Measurements from ENCODE around the gene UGT1A9.
"Not testable (repeated sequence)": the region's sequence is repeated elsewhere in the genome, so short reads cannot be mapped to it uniquely, and the experiment has no call there.

- not testable (repeated sequence) for TF ChIP-seq EZH2 (IDR thresholded peaks at IDR 0.05; ENCODE audit: borderline replicate concordance, insufficient read depth, low read length, poor library complexity, severe bottlenecking); POLR2AphosphoS5 (IDR thresholded peaks at IDR 0.05); MXI1 (conservative IDR thresholded peaks at IDR 0.05; ENCODE audit: poor library complexity, severe bottlenecking); RAD21 (conservative IDR thresholded peaks at IDR 0.05); EP300 (conservative IDR thresholded peaks at IDR 0.05; ENCODE audit: poor library complexity, severe bottlenecking)
- TF ChIP-seq, protein P1, sequence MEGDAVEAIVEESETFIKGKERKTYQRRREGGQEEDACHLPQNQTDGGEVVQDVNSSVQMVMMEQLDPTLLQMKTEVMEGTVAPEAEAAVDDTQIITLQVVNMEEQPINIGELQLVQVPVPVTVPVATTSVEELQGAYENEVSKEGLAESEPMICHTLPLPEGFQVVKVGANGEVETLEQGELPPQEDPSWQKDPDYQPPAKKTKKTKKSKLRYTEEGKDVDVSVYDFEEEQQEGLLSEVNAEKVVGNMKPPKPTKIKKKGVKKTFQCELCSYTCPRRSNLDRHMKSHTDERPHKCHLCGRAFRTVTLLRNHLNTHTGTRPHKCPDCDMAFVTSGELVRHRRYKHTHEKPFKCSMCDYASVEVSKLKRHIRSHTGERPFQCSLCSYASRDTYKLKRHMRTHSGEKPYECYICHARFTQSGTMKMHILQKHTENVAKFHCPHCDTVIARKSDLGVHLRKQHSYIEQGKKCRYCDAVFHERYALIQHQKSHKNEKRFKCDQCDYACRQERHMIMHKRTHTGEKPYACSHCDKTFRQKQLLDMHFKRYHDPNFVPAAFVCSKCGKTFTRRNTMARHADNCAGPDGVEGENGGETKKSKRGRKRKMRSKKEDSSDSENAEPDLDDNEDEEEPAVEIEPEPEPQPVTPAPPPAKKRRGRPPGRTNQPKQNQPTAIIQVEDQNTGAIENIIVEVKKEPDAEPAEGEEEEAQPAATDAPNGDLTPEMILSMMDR (IDR thresholded peaks at IDR 0.05; ENCODE audit: poor library complexity, severe bottlenecking), result not testable (repeated sequence)
- TF ChIP-seq, protein P2, sequence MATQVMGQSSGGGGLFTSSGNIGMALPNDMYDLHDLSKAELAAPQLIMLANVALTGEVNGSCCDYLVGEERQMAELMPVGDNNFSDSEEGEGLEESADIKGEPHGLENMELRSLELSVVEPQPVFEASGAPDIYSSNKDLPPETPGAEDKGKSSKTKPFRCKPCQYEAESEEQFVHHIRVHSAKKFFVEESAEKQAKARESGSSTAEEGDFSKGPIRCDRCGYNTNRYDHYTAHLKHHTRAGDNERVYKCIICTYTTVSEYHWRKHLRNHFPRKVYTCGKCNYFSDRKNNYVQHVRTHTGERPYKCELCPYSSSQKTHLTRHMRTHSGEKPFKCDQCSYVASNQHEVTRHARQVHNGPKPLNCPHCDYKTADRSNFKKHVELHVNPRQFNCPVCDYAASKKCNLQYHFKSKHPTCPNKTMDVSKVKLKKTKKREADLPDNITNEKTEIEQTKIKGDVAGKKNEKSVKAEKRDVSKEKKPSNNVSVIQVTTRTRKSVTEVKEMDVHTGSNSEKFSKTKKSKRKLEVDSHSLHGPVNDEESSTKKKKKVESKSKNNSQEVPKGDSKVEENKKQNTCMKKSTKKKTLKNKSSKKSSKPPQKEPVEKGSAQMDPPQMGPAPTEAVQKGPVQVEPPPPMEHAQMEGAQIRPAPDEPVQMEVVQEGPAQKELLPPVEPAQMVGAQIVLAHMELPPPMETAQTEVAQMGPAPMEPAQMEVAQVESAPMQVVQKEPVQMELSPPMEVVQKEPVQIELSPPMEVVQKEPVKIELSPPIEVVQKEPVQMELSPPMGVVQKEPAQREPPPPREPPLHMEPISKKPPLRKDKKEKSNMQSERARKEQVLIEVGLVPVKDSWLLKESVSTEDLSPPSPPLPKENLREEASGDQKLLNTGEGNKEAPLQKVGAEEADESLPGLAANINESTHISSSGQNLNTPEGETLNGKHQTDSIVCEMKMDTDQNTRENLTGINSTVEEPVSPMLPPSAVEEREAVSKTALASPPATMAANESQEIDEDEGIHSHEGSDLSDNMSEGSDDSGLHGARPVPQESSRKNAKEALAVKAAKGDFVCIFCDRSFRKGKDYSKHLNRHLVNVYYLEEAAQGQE (IDR thresholded peaks at IDR 0.05; ENCODE audit: borderline replicate concordance), result not testable (repeated sequence)
Observed at GRCh38 chr2:233700842-233701241, 29.1 kb downstream of the UGT1A9 start.

All from neural cell (in vitro differentiated cells).